Colon (tissue), 2 donors: Measurements from ENCODE around the gene KCNQ1OT1.

ENCODE experiments used
- FAIRE-seq: peaks from 2 replicates; lab custom pipeline; 2012; peaks lifted over from hg19 to GRCh38; lab: Jason Lieb, UNC
- donor health status: control.
- donor health status: control.

KCNQ1OT1 gene

DNA sequence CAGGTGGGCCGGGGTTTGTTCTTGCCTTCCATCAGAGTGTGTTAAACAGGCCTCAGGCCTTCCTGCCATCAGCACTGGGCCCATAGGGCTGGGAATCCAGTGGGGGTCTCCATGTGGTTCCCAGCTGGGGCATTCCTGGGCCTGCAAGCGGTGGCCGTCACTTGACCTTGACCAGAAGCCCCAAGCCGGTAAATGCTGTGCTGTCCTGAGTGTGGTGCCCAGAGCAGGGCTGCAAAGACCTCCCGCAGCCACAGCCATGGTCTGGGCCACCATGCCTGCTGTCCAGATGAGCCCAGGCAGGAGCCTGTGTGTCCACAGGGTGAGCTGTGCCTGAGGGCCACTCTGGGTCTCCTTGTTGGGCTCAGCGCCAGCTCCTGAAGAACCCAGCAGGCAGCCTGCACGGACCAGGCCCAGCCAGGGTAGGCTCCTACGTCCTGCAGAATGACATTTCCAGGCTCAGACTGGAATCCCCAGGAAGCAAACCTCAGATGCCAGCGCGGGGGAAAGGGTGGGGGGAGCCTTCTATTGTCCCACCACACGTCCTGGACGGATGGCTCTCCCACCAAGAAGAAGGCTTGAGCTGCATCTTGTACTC is 117.3 kb downstream of the KCNQ1OT1 start:
- FAIRE-seq, result no peak

DNA sequence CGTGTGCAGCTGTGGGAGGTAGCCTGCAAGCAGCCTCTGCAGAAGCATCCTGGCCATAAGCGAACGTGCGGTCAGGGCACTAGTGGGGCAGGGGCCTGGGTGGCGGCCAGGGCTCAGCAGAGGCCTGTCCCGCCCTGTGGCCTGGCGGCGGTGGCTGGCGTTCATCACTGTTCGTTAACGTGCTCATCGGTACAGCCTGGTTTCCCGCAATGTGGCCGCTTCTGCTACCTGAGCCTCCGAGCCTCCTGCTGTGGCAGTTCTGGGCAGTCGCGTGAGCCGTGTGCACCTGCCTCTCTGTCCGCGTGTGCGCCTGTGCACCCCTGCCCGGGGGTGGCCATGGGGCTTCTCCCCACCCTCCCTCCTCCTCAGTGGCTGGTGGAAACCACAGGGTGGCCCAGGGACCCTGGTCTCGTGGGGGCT is 117.9 kb downstream of the KCNQ1OT1 start:
- FAIRE-seq, result no peak

DNA sequence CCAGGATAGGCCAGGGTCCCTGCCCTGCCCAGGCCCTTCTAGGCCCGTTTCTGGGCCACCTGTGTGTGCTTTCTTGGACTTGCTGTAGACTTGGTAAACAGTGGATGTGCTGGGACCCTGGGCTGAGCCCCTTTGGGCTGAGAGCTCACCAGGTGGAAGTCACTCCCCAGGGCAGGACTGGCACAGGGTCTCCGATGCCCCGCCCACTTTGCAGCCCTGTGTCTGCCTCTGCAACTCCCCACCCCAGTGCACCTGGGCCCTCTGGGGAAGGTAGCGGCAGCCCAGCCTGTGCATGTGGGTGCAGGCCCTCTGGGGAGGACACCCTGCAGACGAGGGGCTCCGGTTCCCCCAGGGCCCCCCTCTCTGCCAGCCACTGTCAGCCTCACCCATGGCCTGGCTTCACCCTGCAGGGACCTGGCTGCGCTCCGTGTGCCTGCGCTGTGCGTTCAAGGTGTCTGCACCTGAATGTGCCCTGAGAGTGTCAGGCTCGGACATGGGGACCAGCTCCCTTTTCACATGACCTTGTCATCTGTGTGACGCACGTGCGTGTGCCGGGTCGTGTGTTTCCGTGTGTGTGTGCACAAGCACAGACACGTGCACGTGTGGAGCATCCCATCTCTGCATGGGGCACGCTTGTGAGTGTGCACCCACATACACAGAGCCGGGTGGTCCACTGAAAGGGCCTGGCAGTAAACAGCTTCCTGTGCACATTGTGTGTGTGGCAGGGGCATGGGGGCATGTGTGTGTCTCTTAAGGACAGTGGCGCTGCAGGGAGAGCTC is 118.5 kb downstream of the KCNQ1OT1 start:
- FAIRE-seq, result no peak

DNA sequence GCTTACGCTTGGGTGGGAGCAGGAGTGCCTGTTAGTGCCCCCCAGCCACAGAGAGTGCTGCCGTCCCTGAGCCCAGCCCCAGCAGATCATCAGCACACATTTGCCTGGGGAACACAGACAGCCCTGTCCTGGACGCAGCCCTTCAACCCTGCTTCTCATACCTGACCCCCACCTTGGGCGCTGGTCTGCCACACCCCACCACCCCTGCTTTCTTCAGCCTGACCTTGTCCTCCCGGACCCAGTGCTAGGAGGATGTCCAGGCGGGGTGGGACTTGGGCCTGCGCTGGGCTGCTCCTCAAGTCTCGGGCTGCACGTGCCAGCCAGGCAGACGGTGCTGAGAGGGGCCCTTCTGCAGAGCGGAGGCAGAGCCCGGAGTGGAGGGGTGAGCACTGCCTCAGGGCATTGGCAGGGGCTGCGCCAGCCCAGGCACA is 119.2 kb downstream of the KCNQ1OT1 start:
- FAIRE-seq, result no peak

DNA sequence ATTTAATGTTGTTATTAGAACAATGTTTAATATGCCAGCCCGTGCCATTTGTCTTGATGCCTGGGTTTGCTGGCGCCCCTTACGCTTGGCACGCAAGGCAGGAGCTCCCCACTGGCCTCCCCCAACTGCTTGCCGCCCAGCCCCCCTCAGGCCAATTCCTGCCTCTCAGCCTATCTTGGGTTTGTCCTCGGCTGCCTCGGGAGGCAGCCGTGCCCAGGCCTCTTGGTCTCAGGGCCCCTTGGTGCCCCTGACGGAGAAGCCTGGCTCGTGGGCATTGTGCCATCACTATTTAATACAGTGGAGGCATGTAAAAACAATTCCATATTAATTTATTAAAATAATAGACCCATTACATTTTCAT is 119.8 kb downstream of the KCNQ1OT1 start:
- FAIRE-seq, result no peak

DNA sequence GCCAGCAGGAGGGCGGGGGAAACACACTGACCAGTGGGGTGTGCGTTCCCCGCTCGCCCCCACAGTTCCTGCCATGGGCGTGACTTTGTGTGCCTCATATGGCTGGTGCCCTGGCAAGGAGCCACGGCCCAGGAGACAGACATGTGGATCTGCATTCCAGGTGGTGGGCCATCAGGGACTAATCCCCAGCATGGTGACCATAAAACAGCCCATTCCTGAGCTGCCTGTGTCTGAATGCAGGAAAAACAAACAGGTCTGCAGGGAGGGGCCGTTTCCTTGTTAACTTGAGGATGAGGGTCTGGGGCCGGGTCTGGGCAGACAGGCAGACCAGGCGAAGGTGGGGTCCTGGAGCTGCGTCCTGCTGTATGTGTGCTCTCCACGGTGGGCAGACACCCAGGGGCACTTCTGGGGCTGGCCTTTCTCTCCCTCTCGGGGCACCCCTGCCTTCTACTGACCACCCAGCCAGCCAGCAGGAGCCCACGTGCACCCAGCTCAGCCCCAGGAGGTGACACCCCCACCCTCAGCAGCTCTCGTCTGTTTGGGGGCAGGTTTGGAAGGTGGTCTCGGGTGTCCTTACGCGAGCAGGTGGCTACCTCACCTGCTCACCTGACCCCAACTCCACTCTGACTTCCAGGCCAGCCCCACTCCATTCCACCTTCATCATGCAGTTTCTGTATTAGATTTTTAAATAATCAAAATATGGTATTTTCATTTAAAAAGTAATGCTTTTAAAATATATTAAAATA is 120.3 kb downstream of the KCNQ1OT1 start:
- no peak for FAIRE-seq

DNA sequence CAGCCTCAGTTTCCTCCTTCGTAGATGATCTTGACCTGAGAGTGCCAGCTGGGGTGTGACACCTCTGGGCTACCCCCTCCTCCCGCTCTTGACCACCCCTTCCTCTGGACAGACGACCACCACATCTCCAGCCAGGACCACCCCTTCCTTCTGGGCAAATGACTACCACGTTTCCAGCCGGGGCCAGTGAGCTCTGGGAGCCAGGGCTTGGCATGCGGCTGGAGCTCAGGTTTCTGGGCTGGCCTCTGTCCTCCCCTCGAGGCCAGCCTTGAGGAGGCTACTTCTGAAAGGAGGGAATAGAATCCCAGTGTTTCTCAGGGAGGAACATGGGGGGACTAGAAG is 120.9 kb downstream of the KCNQ1OT1 start:
- no peak for FAIRE-seq

DNA sequence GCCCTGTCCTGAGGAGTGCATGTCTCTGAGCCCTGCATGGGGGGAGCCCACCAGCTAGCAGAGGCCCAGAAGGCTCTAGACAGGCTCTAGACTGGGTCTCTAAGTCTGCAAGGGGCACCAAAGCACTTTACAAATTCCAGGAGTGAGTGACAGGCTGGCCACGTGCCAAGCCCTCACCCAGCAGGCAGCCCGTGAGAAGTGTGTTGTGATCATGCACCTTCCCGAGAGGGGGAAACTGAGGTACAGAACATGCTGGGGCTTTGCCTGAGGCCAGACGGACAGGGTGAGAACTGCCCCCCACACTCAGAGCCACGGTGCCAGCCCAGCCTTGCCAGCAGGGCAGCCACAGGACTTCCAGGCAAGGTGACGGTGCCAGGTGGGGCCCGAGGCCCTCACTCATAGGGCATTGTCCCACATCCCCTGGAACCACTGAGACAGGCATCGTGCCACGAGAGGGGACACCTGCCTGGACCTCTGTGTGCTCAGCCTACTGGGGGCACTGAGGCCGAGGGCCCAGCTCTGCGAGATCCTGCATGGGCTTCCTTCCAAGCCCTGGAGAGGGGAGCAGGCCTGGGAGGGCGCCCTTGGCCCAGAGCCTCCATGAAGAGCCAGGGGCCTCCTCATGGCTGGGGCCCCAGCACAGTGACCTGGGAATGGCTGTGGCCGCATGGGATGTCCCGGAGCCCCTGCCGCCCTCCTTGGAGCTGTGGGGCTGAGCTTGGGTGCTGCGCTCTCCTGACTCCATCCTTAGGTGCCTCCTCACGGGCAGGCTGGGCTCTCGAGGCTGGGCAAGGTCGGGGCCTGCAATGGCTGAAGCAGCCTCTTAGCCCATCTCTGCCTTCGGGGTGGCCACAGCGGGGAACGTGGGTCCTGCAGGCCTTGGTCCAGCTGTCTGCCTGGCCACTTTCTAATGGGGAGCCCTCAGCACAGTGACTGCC is 121.5 kb downstream of the KCNQ1OT1 start:
- FAIRE-seq, result no peak

DNA sequence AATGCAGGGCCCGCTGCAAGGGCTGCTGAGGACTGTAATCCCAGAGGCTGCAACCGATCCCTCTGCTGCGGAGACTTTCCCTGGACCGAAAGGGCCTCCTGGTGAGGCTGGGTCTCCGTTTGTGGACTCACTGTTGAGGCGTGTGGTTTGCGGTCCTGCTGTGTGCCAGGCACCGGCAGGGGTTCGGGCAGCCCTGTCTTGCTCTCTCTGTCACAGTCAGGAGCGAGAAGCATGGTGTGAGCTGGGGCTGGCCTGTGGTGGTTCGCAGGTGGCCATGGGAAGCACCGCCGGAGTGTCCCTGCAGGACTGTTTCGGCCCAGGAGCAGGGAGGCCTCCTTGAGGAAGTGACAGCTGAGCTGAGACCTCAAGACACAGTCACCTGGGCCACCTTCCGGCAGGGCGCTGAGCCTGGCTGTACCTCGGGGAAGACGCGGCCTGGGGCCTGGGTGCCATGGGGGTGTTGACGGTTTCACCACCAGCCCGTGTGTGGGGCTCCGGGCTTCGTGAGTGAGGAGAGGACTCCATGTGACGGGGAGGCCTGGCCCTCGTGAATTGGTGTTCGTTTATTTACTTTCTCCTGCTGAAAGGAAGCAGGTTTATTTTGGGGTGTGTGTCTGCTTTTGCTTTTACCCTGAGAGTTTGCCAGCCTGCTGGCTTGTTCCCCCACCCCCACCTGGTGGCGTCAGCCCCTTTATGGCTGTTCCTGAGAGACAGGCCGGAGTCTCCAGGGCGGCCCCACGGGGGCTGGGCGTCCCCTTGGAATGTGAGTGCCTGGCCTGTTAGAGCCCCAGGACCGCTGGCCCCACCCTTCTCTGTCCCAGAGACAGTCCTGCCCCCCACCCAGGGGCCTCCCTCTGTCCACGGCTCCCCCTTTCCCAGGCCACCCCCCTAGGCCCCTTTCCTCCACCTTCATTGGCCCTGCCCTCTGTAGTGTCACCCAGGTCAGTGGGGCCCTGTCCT is 122.5 kb downstream of the KCNQ1OT1 start:
- no peak for FAIRE-seq

DNA sequence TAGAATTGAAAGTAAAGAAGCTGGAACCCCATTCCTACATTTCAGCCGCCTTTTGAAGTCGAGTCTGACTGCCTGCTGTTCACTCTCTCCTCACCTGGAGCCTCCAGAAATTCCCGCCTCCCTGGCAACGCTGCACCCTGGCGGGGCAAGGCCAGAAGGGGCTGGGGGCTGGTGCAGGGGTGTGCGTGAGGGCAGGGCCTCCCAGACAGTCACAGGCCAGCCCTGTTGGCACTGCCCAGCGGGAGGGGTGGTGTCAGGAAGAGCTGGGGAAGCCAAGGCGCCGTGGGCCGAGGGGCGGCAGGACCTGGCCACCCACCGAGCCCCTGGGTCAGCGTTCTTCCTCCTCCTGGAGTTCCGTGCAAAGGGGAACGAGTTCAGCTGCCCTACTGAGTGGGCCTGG is 123.2 kb downstream of the KCNQ1OT1 start:
- FAIRE-seq, result no peak

DNA sequence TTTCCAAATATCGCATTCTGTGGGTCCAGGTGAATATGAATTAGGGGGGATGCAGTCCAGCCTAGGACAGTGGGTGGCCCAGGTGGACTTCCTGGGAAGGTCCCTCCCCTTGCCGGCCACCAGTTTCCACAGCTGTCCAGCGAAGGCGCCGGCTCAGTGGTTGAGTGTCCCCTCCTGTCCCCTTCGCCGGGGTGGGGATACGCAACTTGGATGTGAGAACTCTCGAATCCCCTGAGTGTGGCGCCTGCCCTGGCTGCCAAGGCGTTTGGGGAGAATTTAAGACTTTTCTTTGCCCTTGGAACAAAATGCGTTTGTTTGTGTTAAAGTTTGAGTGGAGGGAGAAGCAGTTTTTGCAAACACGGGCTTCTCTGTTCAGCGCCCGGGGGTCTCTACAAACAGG is 123.7 kb downstream of the KCNQ1OT1 start:
- no peak for FAIRE-seq

DNA sequence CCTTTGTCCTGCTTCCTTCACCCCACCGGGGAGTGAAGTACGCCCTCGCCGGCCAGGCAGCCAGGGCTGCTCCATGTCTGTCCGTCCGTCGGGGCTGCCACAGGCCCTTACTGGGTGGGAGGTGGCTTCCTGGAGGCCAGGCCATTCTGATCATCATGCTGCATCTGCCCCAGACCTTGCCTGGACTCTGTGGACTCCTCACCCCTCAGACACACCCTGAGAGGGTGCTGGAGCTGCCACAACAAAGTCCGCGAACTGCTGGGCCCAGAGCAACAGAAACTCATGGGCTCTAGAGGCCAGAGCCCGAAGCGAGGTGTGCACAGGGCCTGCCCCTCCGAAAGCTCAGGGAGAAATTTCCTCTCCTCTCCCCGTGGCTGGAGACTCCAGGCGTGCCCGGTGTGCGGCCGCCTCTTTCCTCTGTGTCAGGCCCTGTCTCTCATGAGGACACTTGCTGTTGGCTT is 124.2 kb downstream of the KCNQ1OT1 start:
- FAIRE-seq, result no peak

DNA sequence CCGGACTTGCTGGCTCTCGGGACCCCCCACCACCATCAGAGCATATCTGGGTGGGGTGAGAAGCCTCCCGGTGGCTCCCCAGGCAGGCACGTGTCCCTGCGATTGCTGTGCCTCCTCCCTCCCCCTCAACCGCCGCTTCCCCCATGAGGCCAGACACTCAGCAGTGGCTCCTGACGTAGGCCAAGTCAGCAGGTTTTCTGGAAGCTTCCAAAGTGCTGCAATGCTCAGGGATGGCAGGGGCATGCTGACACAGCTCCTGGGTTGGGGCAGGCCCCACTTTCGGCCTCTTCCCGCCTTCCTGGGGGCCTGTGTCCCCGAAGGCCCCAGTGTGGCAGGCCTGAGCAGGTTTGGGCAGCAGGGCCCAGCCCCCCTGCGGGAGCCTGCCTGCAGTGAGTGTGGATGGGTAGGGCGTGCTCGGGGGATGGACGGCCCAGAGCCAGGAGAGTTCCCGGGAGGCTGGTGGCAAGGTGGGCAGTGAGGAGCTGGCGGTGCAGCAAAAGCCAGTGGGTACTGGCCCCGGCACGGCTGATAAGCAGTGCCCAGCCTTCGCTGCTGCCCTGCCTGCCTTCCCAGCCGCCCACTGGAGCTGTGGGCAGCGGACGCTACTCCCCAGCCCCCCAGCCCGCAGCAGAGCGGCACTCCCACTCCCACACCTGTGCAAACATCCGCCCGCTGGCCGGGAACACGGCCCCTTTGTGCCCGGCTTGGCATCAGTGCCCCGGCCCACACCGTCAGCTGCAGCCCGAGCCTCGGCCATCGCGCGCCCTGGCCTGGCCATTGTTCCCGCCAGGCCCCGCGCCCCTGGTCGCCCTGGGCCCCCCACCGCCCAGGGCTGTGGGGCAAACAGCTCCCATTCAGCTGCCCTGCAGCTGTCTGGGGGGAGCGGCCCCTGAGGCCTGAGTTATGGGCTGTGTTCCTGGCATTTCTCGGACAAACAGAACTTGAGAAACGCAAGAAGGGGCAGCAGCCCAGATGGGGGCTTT is 125.0 kb downstream of the KCNQ1OT1 start:
- FAIRE-seq, result no peak

DNA sequence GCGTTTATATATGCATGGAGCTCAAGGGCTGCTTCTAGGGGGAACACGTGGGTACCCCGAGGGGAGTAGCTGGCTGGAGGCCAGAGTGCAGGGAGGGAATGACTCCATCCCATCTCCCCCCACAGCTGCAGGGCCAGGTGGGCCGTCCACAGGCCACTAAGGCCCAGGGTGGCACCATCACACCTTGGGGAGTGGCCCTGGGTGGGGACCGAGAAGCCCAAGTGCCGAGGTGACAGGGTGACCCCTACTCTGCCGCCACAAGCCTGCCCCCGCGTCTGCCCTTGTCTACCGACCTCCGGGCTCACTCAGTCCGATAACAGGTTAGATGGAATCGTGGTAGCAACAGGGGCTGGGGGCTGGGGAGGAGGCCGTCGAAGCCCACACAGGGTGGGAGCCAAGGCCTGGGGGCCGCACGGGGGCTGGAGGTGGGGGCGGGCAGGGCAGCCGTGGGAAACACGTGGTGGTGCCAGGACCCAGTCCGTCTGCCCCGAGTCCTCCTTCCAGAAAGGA is 125.7 kb downstream of the KCNQ1OT1 start:
- no peak for FAIRE-seq

DNA sequence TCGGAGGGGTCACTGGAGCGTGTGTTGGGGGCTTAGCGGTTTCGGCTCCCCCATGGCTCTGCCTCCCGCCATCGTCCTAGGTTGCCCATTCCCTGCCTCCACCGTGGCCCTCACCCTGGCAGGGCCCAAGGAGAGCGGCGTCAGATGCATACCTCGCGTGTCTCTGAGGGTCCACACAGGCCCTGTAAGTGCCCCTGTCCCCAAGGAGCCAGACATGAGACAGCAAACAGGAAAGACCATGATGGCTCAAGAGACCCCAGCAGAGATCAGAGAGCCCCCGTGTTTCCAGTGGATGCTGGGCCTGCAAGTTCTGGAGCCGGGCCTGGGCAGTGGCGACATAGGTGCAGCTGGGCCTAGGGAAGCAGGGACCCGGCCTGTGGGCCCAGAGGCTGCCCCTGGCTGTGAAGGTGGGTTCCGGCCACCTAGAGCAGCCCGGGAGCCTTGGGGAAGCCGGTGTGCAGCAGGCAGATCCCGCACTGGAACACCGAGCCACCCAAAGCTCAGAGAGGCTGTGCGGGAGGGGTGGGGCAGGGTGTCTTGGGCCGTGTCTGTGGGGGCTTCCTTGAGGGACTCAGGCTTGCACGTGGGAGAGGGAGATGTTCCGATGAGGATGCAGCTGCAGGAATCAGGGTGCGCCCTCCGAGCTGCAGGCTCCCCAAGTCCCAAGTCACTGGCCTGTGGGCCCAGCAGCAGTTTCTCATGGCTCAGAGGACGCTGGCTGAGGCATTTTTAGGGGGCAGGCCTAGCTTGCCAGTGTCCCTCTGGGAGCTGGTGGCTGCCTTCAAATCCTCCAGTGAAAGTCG is 126.4 kb downstream of the KCNQ1OT1 start:
- FAIRE-seq, result no peak

DNA sequence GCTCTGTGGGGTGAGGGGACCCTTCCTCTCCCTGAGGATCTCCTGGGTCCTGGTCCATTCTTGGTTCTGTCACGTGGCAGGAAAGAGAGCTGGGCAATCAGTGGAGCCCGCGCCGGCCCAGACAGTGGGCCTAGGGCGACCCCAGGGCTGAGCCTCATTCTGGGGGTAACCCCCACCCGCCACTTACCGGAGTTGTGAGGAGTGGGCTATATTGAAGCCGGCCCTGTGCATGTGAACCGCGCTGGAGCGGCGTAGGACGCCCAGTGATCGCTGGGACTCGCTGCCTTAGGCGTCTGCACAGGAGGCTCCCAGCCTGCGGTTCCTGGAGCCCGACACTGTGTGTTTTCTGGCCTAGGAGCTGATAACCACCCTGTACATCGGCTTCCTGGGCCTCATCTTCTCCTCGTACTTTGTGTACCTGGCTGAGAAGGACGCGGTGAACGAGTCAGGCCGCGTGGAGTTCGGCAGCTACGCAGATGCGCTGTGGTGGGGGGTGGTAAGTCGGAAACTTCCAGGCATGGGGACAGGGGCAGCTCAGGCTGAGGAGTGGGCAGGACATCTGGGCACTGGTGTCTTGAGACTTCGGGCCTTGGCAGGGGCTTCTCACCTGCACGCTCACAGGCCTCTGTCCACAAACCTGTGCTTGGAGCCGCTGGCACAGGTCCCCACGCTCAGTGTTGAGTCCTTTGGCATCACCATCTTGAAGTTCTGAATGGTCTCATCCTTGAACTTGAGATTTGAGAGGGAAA is 127.1 kb downstream of the KCNQ1OT1 start:
- FAIRE-seq, result no peak

DNA sequence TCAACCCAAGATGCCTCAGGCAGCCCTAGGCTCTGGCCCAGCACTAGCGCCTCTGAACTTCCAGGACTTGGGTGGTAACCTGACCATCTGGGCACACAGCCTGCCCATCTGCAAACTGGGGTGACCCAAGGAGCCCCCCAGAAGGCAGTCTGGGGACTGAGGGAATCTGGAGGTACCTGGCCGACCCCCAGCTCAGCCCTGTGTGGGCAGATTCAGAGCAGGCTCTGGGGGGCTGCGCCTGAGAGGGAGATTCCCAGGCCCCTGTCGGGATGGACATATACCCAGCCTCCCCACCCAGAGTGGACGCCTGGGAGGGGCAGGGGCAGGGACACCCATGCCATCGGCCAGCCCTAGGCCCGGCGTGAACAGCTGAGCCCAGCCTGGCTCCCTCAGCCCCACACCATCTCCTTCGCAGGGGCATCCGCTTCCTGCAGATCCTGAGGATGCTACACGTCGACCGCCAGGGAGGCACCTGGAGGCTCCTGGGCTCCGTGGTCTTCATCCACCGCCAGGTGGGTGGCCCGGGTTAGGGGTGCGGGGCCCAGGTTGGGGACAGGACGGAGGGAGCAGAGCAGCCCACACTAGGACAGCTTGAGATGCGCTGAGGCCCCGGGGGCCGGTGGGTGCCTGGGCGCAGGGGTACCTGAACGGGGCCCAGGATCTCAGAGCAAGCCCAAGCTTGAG is 128.1 kb downstream of the KCNQ1OT1 start:
- FAIRE-seq, result no peak
